ENCODE results near the gene SYT12.

GRCh38 chr11:67079065-67079705 lies 56.3 kb downstream of the SYT12 start:
- no peak for TF ChIP-seq TAF1 (IDR thresholded peaks at IDR 0.05; ENCODE audit: borderline replicate concordance, insufficient read depth, low read length)
- no peak for TF ChIP-seq POLR2AphosphoS5 (IDR thresholded peaks at IDR 0.05; ENCODE audit: low read depth, low read length)
- TF ChIP-seq REST (IDR thresholded peaks at IDR 0.05; ENCODE audit: insufficient read depth in 1 of 2, low read depth in 2 of 2, low read length in 2 of 2): no peak
- TF ChIP-seq SIN3A (IDR thresholded peaks at IDR 0.05; ENCODE audit: borderline replicate concordance, insufficient read depth, low read length): no peak
